ENCODE measurements around the gene TTLL7.

TTLL7 gene

DNA sequence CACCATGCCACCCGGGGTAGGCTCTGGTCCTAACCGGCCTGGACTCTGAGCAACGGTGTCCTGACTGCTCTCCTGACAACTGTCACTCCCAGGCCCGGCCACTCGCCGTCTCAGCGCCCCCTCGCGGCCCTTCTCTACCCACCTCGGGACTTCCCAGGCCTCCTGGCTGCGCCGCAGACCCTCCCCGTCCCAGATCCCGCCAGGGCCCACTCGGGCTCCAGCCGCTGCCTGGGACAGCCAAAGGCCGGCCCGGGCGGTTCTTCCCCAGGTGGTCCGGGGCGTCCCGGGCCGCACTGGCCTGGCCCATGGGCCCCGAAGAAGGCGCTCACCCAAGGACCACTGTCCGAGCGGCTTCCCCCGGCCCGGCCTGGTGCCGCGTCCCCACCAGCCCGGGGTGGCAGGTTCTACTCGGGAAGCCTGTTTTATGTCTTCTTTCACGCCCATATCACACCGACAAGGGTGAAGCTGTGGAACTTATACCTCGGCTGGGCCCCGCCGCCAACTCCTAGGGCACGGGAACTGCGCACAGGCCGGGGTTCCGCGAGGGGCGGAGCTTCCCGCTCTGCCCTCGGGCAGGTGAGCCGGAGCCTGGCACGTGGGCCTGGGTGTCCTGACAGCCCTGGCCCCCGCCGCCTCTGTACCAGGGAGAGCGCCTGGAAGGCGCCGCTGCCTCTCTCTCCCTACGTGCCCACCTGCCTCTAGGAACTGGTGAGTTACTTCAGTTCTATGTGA is 138.3 kb downstream of the TTLL7 start:
- DNase-seq = peak; percentile 86

- DNase-seq = no peak
These were observed 141.2 kb downstream of the TTLL7 start for GRCh38 chr1:83857716-83858115.

GRCh38 chr1:83857103-83857502 is 141.8 kb downstream of the TTLL7 start:
- DNase-seq = peak; percentile 71

DNA sequence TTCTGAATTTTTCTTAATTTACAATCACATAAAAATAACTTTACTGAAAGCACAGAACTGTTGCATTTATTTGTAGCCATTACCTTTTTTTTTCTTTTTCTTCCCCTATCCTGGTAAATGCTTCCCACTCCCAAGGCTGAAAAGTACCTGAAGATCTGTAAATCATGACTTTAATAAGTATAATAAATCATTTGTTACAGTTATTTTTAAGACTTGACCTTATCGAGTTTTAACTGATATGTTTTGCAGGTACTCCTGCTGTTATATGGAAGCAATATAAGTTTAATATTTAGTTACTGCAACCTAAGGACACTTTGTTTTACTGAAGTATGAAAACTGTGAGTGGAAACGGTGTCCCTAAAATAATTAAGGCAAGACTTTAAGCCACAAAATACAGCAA is 142.6 kb downstream of the TTLL7 start:
- DNase-seq = no peak

GRCh38 chr1:83854456-83854855 is 144.5 kb downstream of the TTLL7 start:
- no peak for DNase-seq

- no peak for DNase-seq
These were observed 148.1 kb downstream of the TTLL7 start for GRCh38 chr1:83850834-83851233.

DNA sequence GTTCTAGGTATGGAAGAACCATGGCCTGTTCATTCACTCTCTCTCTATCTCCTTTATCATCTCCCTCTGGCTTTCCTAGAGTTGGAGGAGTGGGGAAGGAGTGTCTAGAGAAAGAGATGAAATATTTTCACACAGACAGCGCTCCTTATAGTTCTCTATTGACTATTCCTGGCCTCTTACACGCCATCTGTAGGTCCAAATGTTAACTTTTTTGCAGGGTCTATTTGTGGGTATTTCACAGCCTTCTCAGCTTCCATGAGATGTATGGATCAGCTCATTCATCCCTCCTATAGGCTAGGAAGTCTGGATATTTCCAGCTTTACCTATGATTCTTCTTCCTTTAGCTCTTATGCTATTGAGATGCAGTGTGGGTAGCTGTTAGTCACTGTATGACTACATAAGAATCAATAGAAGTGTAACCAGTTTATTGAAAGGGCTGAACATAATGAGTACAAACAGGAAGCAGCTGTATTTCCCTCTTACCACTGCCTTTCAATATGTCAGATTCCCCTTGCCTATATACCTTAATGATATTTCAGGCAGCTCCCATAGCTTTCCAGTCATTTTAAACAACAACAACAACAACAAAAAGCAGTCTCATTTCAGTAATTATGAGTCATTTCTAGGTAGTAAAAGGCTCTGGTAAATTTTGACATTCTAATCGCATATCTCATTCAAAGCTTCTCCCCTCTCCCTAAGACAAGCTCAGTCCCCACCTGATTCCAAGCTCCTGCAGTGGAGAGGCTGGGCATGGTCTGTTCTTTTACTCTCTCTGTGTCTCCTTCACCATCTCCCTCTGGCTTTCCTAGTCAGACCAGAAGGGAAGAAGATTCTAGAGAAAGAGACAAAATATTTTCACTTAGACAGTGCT is 149.5 kb downstream of the TTLL7 start:
- no peak for DNase-seq

DNA sequence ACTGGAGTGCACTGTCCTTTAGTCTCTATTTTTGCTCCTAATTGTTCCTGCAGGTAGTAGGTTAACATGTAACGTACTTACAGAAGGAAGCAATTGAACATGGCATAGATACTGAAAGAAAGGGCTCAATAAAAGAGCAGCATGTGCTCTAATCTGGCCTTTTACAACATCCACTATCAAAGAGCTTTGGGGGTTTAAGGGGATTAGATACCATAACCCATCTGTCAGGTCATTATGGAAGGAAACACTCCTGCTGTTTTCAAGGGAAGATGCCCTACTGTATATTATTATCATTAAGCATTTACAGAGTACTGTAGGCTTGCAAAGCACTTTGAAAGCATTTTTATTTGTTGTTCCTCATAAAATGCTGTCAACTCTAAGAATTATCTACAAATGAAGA is 152.8 kb downstream of the TTLL7 start:
- peak; percentile 55 for DNase-seq

DNA sequence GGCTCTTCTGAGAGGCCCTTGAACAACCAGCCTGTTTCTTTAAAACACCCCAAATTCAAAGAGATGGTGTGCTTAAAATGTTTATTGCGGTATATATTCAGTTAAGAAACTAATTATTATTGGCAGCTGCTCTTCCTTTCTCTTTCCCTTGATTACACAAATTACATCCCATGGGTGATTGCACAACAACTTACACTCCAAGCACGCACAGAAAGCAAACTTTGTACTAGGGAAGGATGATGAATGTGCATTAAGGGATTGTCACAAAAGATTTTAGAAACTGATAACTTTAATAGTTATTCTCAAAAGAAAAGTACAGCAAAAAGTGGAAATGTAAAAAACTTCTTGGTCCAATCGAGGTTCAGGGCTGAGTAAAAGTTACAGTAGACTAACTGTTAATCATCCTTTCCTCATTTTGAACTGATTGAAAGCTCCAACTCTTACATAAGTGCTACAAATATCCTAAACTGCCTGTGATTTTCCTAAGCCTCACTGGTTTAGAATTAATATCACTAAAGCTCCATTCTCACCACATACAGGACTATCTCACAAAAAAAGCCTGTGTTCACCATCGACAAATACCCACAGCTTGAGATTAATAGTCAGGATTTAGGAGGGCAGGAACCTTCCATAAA is 153.4 kb downstream of the TTLL7 start:
- peak; percentile 60 for DNase-seq

DNA sequence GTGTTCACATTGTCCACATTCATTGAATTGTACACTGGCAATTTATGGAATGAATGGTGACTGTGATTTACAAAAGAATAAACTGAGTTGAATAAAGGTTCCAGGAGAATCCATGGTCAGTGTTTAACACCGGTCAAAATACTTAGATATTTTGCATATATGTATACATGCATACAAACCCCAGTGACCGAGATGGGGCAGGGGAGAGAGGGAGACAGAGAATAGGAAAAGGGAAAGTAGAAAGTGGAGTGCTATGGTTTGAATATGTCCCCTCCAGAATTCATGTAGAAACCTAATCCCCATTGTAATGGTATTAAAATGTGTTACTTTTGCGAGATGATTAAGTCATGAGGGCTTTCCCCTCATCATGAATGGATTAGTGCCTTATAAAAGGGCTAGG is 154.4 kb downstream of the TTLL7 start:
- DNase-seq = no peak

GRCh38 chr1:83839566-83840173 is 159.3 kb downstream of the TTLL7 start:
- DNase-seq = no peak

GRCh38 chr1:83838573-83838972 is 160.4 kb downstream of the TTLL7 start:
- no peak for DNase-seq

- DNase-seq = no peak
These were observed 162.4 kb downstream of the TTLL7 start for GRCh38 chr1:83836543-83836942.

DNA sequence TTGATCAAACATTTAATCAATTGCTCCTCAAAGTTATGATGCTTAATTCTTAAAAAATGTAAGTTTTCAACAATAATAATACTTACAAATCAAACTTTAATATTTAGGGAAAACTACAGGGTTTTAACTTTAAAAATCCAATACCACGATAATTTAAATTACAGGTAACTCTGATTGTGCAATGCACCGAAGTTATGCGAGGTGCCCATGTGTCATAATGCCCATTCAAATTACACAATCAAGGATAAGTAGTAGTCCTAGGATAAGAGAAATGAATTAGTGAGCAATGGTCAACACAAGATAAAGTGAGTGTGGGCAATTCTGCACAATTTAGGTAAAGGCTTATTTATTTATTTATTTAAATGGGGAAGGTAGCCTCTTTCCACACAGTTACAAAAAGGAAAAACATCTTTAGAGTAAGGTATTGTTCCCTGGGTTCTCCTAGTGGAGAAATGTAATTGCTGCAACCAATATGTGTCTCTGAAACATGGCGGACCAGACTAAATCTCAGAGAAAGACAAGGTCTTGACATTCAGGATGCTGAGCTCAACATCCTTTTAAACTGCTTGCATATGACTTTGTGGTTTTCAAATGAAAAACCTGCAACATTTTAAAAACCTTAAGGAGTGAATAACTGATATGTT is 164.2 kb downstream of the TTLL7 start:
- no peak for DNase-seq

DNA sequence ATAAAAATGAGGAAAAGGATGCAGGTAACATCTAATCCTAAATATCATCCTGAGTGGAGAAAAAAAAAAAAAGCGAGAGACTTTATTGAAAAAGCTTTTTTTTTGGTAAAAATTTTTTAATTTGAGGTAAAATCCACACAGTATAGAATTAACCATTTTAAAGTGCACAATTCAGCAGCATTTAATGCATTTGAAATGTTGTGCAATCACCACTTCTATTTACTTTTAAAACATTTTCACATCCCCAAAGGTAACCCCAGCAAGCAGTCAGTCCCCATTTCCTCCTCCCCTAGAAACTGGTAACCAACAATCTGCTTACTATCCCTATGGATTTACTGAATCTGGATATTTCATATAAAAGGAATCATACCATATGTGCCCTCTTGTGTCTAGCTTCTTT is 166.7 kb downstream of the TTLL7 start:
- no peak for DNase-seq

DNA sequence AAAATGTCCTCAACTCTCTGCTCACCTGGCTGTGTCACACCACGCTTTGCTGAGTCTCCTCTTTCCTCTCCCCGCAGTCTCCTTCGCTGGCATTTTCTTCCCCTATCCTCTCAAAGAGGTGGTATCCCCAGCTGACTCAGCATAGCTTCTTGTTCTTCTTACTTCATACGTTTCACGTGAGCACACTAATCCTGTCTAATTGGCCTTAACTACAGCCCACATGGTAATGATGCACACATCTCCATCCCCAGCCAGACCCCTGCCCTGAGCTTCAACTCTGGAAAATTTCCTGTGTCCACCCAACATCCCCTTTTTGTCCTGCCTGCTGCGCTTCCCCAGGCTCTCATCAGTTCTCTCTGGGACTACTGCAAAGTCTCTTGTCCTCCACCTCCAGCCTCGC is 169.8 kb downstream of the TTLL7 start:
- DNase-seq = no peak

DNA sequence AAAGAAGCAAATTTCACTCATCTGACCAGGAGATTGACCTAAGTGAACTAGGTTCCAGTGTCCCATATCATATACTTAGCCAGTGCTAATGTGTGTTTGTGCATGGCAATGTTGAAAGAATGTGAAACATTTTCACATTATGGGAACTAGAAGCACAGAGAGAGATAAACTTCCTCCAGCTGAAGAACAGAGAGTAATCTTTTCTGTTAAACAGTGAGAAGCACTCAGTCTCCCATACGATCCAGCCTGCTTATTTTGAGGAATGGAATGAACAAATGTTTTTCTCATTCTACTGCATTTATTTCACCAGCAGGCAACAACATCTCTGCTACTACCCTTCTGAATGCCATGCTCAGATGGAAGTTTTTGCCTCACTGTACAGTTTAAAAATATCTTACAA is 170.5 kb downstream of the TTLL7 start:
- no peak for DNase-seq

GRCh38 chr1:83827741-83828140 is 171.2 kb downstream of the TTLL7 start:
- DNase-seq = no peak

GRCh38 chr1:83822208-83822607 is 176.7 kb downstream of the TTLL7 start:
- DNase-seq = no peak

DNA sequence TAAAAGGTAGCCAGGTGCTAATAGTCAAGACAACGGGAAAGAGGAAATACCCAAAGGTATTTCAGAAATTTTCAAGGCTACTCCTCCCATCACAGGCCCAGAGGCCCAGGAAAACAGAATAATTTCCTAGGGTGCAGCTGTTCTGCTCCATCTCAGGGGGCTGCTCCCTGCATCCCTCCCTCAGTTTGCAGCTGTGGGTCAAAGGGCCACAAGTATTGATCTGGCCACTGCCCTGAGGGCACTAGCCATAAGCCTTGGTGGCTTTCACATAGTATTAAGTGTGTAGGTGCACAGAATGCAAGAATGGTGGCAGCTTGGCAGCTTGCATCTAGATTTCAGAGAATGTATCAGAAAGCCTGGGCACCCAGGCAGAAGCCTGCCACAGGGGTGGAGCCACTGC is 179.5 kb downstream of the TTLL7 start:
- no peak for DNase-seq

GRCh38 chr1:83818916-83819315 is 180.0 kb downstream of the TTLL7 start:
- DNase-seq = no peak

DNA sequence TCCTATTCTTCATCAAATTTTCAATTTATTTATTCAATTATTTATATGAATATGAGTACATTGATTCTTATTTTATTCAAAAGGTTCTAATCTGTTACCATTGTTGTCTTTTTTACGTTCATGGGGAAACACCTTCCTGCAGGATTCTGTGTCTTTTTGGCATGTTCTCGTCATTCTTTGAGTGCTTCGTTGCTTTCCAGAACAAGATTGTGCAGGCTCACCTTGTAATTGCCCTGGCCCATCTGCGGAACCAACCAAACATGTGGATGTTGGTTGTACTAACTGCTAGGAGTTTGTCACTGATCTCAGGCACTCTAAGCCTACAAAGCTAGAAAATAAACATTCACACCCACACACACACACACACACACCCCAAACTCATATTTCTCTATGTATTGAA is 182.1 kb downstream of the TTLL7 start:
- no peak for DNase-seq

GRCh38 chr1:83815330-83815729 is 183.6 kb downstream of the TTLL7 start:
- peak; percentile 38 for DNase-seq
